Endodermal cell (in vitro differentiated cells): ENCODE results near the gene CELF4. TPM values are rescaled to one million over a fixed set of nuclear protein-coding genes. Genes with fewer than 3 reads are reported as not detected.
A peak's percentile ranks its signal among the peaks of the same experiment; 100 is the strongest.

Source experiments
- DNase-seq: peaks from one replicate; pipeline ENCODE4 v3.0.0-alpha.2; 2017
- H3K27ac ChIP-seq: 2 replicates; pipeline ENCODE4 v1.5.1; 2013; ENCODE audit warnings: mild to moderate bottlenecking, low read depth, low read length, moderate library complexity
- H3K27me3 ChIP-seq: 2 replicates; pipeline ENCODE4 v1.6.1; 2013; ENCODE audit warnings: mild to moderate bottlenecking, low read length, moderate library complexity; ENCODE audit not compliant: insufficient read depth, control insufficient read depth, poor library complexity, severe bottlenecking
- H3K36me3 ChIP-seq: 2 replicates; pipeline ENCODE4 v1.7.0; 2013; ENCODE audit warnings: mild to moderate bottlenecking, low read length, moderate library complexity; ENCODE audit not compliant: control insufficient read depth, insufficient read depth
- H3K4me1 ChIP-seq: one replicate; pipeline ENCODE4 v1.7.0; 2013; ENCODE audit warnings: low read length; ENCODE audit not compliant: control insufficient read depth, insufficient read depth
- H3K4me3 ChIP-seq: 2 replicates; pipeline ENCODE4 v1.5.1; 2013; ENCODE audit warnings: mild to moderate bottlenecking, low read length, moderate library complexity
- H3K9ac ChIP-seq: 2 replicates; pipeline ENCODE4 v1.6.1; 2013; ENCODE audit warnings: mild to moderate bottlenecking, low read length, moderate library complexity; ENCODE audit not compliant: poor library complexity, severe bottlenecking; ENCODE audit errors: extremely low read depth
- H3K9me3 ChIP-seq: 2 replicates; pipeline ENCODE4 v1.6.1; 2013; ENCODE audit warnings: mild to moderate bottlenecking, low read length, moderate library complexity; ENCODE audit not compliant: control insufficient read depth
- H3K27ac Mint-ChIP-seq: 2 replicates; pipeline ENCODE4 v1.8.0; 2020; ENCODE audit warnings: mixed read lengths
- H3K27me3 Mint-ChIP-seq: 2 replicates; pipeline ENCODE4 v1.8.0; 2021; ENCODE audit warnings: mild to moderate bottlenecking, mixed read lengths; ENCODE audit not compliant: insufficient read depth
- H3K36me3 Mint-ChIP-seq: 2 replicates; pipeline ENCODE4 v1.8.0; 2020; ENCODE audit warnings: low read depth, mixed read lengths
- H3K4me1 Mint-ChIP-seq: 2 replicates; pipeline ENCODE4 v1.8.0; 2020; ENCODE audit warnings: mixed read lengths
- H3K4me3 Mint-ChIP-seq: 2 replicates; pipeline ENCODE4 v1.8.0; 2020; ENCODE audit warnings: mild to moderate bottlenecking, moderate library complexity, mixed read lengths
- H3K9me3 Mint-ChIP-seq: 2 replicates; pipeline ENCODE4 v1.8.0; 2020; ENCODE audit warnings: mild to moderate bottlenecking, mixed read lengths
- WGBS, 2 experiments: methylation state at CpG; one replicate each; pipeline versions ENCODE4 v1.1.5 to v1.1.7; 2013; ENCODE audit warnings: missing lambda C conversion rate in 2 of 2, mixed read lengths in 1 of 2; ENCODE audit not compliant: insufficient coverage in 1 of 2, insufficient read length in 1 of 2; 5-methylcytosine and 5-hydroxymethylcytosine counted together
- total RNA-seq, 2 donors: library from RNA; stranded (reverse); fragmentation: NEBNext Ultra II Directional in 1 of 2; extraction: Animal tissue kit (Norgen Biotek cat#: 25700) in 1 of 2; gene quantifications; 2 replicates in 1 of 2; 3 replicates in 1 of 2; pipeline ENCODE4 v1.2.1, GENCODE V29; 2021
- TF ChIP-seq, protein P1 (sequence below): fragments of 200-600 bp; sonication (generic); conservative IDR thresholded peaks from 2 replicates; pipeline ENCODE4 v1.5.0; 2021; ENCODE audit warnings: antibody characterized with exemption, mild to moderate bottlenecking

The CELF4 gene
- total RNA-seq, 2 donors from 2014 or later: 5.7 to 6.7 TPM

GRCh38 chr18:37270038-37270665 is 295.4 kb downstream of the CELF4 start:
- TF ChIP-seq, protein P1, sequence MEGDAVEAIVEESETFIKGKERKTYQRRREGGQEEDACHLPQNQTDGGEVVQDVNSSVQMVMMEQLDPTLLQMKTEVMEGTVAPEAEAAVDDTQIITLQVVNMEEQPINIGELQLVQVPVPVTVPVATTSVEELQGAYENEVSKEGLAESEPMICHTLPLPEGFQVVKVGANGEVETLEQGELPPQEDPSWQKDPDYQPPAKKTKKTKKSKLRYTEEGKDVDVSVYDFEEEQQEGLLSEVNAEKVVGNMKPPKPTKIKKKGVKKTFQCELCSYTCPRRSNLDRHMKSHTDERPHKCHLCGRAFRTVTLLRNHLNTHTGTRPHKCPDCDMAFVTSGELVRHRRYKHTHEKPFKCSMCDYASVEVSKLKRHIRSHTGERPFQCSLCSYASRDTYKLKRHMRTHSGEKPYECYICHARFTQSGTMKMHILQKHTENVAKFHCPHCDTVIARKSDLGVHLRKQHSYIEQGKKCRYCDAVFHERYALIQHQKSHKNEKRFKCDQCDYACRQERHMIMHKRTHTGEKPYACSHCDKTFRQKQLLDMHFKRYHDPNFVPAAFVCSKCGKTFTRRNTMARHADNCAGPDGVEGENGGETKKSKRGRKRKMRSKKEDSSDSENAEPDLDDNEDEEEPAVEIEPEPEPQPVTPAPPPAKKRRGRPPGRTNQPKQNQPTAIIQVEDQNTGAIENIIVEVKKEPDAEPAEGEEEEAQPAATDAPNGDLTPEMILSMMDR: no peak

DNA sequence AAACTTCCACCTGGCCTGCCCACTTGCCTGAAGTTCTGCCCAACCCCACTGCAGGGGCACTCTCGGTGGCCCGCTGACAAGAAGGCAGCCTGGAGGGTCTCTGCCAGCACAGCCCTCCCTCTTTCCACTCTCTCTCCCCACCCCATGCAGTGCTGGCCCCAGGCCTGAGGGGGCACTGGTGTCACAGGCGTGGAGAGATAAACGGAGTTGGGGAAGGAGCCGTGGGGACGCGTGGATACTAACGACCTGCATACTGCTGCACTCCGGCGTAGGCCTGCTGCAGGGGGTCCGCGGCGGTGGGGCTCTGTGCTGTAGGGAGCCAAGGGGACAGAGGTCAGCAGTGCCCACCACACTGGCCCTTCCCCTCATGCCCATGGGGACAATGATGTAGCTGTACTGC is 299.3 kb downstream of the CELF4 start:
- Mint-ChIP-seq H3K27ac (no peak overlapping the region), H3K36me3 (no peaks in the 10 kb centered on the region), H3K9me3 (no peaks in the 10 kb centered on the region), H3K4me1 (no peaks in the 10 kb centered on the region), H3K27me3 (peaks cover 12% of the 10 kb centered on the region), H3K4me3 (no peak overlapping the region)
- H3K27ac ChIP-seq: no peak overlapping the region
- TF ChIP-seq, protein P1: peak; percentile 73
- peaks cover 24% of the 10 kb centered on the region for H3K27me3 ChIP-seq
- H3K4me3 ChIP-seq: no peak overlapping the region
- H3K9me3 ChIP-seq: no peaks in the 10 kb centered on the region
- WGBS, 2 experiments: 45 to 57% methylated on average over 7 to 13 of the region's 13 CpGs
- DNase-seq: peak; percentile 85
- no peaks in the 10 kb centered on the region for H3K36me3 ChIP-seq
- no peaks in the 10 kb centered on the region for H3K4me1 ChIP-seq
- H3K9ac ChIP-seq: no peak overlapping the region

More at GRCh38 chr18:37270038-37270665, 295.4 kb downstream of the CELF4 start:
- Histone ChIP-seq H3K4me3 (no peak overlapping the region), H3K9ac (no peak overlapping the region), H3K27ac (no peak overlapping the region), H3K9me3 (no peaks in the 10 kb centered on the region), H3K36me3 (no peaks in the 10 kb centered on the region), H3K4me1 (no peaks in the 10 kb centered on the region), H3K27me3 (peaks cover 24% of the 10 kb centered on the region)
- Mint-ChIP-seq H3K9me3 (peaks cover 4% of the 10 kb centered on the region), H3K36me3 (no peaks in the 10 kb centered on the region), H3K4me3 (no peak overlapping the region), H3K27ac (no peak overlapping the region), H3K4me1 (no peaks in the 10 kb centered on the region), H3K27me3 (peaks cover 12% of the 10 kb centered on the region)
- WGBS, 2 experiments: 22 to 23% methylated on average over 8 of the region's 8 CpGs
- peak; percentile 88 for DNase-seq

- H3K4me3 Mint-ChIP-seq: no peak overlapping the region
- no peaks in the 10 kb centered on the region for H3K9me3 Mint-ChIP-seq
- H3K36me3 Mint-ChIP-seq: no peaks in the 10 kb centered on the region
- H3K4me1 ChIP-seq: no peaks in the 10 kb centered on the region
- H3K9me3 ChIP-seq: no peaks in the 10 kb centered on the region
- no peak overlapping the region for H3K9ac ChIP-seq
- TF ChIP-seq, protein P1: no peak
- no peaks in the 10 kb centered on the region for H3K36me3 ChIP-seq
- H3K4me1 Mint-ChIP-seq: no peaks in the 10 kb centered on the region
- H3K4me3 ChIP-seq: no peak overlapping the region
- peaks cover 14% of the 10 kb centered on the region for H3K27me3 Mint-ChIP-seq
- WGBS, 2 experiments: 89 to 100% methylated on average over 1 to 2 of the region's 2 CpGs
- H3K27ac ChIP-seq: no peak overlapping the region
- no peak for DNase-seq
- H3K27me3 ChIP-seq: peaks cover 24% of the 10 kb centered on the region
- H3K27ac Mint-ChIP-seq: no peak overlapping the region
Measured at GRCh38 chr18:37265382-37265781, 300.2 kb downstream of the CELF4 start.
